Measurements from ENCODE around the gene NEU2.

Gene NEU2

DNA sequence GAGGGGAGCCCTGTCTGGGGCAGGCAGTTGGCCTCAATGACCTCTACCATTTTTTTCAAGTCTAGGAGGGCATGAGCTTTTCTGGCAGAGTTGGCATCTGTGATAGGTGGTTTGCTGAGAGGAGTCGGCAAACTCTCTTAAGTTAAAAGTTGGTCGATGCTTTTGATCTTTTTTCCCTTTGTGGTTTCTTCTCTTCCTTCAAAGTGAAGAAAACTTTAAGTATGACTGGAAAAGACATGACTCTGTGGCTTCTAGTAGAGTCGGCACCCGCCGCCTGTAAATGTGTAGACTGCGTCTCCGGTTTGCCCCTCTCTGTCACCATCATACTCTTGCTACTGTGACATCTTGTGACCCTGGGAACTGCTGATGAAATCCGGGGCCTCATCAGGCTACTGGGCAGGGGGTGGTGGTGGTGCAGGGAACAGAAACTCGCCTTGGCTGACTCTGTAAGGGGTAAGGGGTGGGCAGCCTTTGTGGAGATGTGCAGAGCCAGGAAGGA is 48.8 kb downstream of the NEU2 start:
- DNase-seq, result no peak

DNA sequence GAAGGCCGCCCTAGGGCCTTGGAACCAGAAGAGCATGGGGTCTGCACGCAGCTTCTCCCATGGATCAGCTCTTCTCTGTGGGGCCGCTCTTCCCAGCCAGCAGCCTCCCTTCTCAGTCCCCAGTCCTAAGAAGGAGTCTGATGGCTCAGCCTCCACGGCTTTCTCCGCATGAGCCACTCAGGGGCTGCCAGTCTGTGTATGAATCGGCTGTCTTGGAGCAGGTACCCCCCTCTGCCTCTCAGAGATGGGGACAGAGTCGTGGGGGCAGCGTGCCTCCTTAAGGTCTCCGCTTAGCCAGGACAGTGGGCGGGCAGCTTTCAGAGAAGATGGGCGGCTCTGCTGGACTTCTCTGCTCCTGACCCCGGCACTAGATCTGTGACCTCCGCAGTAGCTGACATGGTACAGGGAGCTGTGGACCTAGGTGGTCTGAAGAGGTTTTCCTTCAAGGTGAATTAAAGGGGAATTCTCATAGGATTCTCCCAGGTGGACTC is 49.3 kb downstream of the NEU2 start:
- DNase-seq, result no peak

DNA sequence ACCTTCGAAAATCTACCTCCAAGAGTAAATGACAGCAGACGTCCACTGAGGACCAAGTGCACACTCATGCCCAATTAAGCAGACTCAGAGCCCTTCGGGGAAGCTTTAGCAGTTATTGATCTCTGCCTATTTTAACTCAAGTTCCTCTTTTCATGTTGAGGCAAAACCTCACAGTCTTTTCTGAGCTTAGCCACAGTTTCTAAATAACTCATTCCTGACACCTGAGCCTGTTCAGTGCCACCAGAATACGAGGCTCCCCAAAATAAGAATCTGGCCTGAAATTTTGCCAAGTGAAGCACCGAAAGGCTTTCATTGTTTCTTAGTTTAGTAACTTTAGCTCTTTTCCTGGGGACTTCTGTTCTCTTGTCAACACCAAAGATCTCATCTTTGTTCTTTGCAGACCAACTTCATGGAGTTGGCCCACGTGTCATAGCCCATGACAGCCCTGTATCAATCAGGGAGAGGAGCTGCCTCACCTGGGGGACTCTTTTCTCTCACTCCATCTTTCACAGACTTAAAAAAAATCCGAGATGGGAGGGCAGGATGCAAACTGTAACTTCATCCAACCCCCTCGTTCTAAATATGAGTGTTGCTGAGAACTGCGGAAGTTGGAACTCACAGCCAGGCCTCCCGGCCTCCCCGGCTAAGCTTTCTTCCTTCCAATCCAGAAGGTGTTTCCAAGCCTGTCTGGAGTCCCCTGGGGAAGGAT is 49.9 kb downstream of the NEU2 start:
- no peak for DNase-seq

DNA sequence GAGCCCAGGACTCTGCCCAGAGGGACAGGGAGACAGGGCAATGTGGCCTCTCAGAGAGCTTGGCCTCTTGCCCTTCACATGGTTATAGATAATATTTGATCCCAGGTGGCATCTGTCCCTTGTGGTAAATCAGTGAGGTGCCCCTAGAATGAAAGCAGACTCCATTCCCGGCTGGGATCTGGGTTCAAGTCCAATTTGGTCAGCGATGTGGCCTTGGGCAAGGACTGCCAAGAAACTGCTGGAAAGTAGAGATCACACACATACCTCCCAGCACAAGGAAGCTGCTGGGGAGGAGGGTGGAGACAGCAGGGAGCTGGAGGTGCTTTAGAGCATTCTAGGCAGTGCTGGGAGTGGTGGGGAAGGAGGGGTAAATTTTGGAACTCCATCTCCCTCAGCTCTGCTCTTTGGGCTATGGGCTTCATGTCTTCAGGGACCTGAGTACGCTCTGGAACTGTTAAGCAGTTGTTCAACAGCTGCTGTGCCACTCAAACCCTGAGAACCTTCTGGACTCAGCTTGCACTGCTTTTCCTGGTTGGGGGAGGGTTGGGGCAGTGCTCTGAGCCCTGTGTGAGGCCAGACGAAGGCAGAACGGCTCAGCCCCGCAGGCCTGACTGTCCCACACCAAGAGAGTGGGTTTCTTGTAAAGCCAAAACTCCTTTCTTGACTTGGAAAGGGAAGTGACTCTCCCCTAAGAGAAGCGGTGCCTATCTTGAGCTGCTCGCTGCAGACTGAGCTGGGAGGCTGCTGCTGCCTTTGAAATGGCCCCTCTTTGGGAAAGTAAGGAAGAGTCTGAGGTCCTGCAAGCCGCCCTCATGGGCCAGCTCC is 50.7 kb downstream of the NEU2 start:
- no peak for DNase-seq

DNA sequence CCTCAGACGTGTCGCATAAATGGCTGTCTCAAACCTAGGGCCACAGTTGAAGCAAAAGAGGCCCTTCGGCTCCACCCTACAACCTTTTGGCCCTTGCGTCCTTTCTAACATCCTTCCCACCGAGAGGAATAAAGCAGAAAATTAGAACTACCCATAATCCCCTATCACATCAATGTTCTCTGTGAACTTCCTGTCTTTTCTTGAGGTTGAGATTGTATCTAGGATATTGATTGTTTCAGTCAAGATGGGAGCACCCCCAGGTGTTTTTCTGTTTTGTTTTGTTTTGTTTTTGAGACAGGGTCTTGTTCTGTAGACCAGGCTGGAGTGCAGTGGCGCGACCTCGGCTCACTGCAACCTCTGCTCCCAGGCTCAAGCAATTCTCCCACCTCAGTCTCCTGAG is 51.3 kb downstream of the NEU2 start:
- DNase-seq, result no peak

DNA sequence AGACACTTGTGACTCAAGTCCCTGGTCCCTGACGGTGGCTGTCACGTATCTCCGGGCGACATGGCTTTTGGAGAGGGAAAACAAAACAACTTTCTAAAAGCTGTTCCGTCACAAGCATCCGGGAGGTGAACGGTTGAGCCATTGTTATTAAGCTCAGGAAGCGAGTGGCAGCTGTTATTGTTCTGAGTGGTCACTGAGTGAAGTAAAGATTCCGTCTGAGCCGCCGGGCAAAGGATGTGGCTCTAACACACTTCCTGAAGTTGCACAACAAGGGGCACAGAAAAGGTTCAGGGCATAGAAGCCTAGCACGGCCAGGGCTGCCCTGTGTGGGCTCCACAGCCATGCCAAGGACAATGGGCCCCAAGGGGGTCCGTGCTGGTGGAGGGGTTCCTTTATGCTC is 52.0 kb downstream of the NEU2 start:
- DNase-seq, result no peak

Measured in NCI-H446 (cell line).